Germinal center (tissue), 1 donor: Measurements from ENCODE around the gene DDA1.
A peak's percentile ranks its signal among the peaks of the same experiment; 100 is the strongest.

ENCODE experiments used
- DNase-seq: peaks from one replicate; pipeline ENCODE4 v3.0.0; 2012; ENCODE audit warnings: mixed read lengths, low spot score

The DDA1 gene

GRCh38 chr19:17312189-17313113 is 3.1 kb downstream of the DDA1 start:
- DNase-seq = no peak

GRCh38 chr19:17314007-17314593 is 4.7 kb downstream of the DDA1 start:
- DNase-seq = no peak

GRCh38 chr19:17318966-17319365 is 9.6 kb downstream of the DDA1 start:
- no peak for DNase-seq

- no peak for DNase-seq
These were observed 10.3 kb downstream of the DDA1 start for GRCh38 chr19:17319473-17320238.

GRCh38 chr19:17320435-17320834 is 11.1 kb downstream of the DDA1 start:
- DNase-seq = no peak

GRCh38 chr19:17321655-17322489 is 12.5 kb downstream of the DDA1 start:
- DNase-seq = no peak

- DNase-seq = no peak
These were observed 13.5 kb downstream of the DDA1 start for GRCh38 chr19:17322854-17323253.

GRCh38 chr19:17323300-17323963 is 14.1 kb downstream of the DDA1 start:
- DNase-seq = no peak

GRCh38 chr19:17323964-17324332 is 14.6 kb downstream of the DDA1 start:
- DNase-seq = no peak

- no peak for DNase-seq
These were observed 15.2 kb downstream of the DDA1 start for GRCh38 chr19:17324357-17325114.

- no peak for DNase-seq
These were observed 15.8 kb downstream of the DDA1 start for GRCh38 chr19:17325133-17325532.

- DNase-seq = no peak
These were observed 16.7 kb downstream of the DDA1 start for GRCh38 chr19:17325881-17326594.

- DNase-seq = no peak
These were observed 17.2 kb downstream of the DDA1 start for GRCh38 chr19:17326595-17326966.

GRCh38 chr19:17327068-17327653 is 17.8 kb downstream of the DDA1 start:
- no peak for DNase-seq

- DNase-seq = peak; percentile 84
These were observed 18.5 kb downstream of the DDA1 start for GRCh38 chr19:17327654-17328516.

GRCh38 chr19:17328517-17329365 is 19.4 kb downstream of the DDA1 start:
- no peak for DNase-seq

- no peak for DNase-seq
These were observed 20.3 kb downstream of the DDA1 start for GRCh38 chr19:17329366-17330261.
